22Rv1 (cell line): ENCODE data around the gene GFOD1.

Experiments used
- CTCF ChIP-seq: fragments of 450-650 bp; IDR thresholded peaks from 2 replicates; pipeline ENCODE4 v1.5.1; 2017; ENCODE audit warnings: mild to moderate bottlenecking
- ZFX ChIP-seq: fragments of 450-650 bp; IDR thresholded peaks from 2 replicates; pipeline ENCODE4 v1.6.1; 2017; ENCODE audit warnings: antibody characterized with exemption, borderline replicate concordance

- TF ChIP-seq CTCF (no peak), ZFX (no peak)
Measured at GRCh38 chr6:13314806-13315205, 172.6 kb downstream of the GFOD1 start.
